ENCODE measurements around the gene JAKMIP2. TPM values are rescaled to one million over a fixed set of nuclear protein-coding genes. Genes with fewer than 3 reads are reported as not detected.
"Not testable (repeated sequence)": the region's sequence is repeated elsewhere in the genome, so short reads cannot be mapped to it uniquely, and the experiment has no call there.

The JAKMIP2 gene
- total RNA-seq, 1 donor from 2014 or later, result 1.3 TPM

DNA sequence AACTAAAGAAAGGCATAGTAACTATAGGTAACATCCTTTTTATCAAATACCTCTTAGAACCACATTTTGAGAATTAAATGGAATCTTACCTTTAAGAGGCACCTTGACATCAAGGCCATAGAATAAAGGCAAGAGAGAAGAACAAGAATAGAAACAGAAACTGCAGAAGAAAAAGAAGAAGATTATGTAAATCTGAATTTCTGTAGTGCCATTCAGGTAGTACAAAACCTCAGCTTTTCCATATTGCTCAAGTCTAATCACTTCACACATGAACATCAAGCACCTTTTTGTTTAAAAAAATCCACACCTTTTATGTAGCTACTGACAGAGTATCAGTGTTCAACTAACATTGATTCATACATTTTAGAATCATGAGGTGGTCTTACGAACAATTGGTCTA, 180.9 kb downstream of the JAKMIP2 start:
- no peak for DNase-seq (ENCODE audit: low spot score)

DNA sequence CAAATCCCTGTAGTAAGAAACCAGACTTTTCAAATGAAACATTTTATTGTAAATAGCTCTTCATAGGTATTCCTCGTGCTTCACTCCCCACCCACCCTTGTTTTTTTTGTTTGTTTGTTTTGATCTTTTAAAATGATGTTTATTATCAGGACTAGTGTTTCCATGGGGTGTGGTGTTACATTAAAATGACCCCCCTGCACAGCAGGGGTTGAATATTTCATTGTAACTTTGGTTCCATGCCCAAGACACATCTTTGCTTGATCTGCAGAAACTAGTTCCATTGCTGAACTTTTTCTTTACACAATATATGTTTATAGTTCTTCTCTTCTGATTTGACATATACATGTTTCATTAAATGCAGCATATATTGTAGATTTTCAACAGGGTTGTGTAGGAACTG, 191.4 kb downstream of the JAKMIP2 start:
- no peak for DNase-seq (ENCODE audit: low spot score)

DNA sequence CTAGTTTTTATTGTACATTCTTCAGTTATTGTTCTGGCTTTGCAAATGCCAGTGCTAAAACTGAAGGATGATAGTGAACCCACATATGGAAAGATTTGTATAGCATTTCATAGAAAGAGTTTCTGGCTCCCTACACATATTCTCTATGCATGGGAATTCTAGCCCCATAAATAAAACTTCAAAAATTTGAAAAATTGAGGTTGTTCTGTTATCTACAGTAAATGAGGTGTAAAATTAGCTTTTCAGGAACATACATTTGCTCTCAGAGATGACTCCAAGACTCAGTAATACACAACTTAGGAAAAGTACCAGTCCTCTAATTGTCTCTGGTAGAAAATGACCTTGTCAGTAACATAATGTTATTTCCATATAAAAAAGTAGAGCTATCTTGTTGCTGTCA, 192.4 kb downstream of the JAKMIP2 start:
- DNase-seq (ENCODE audit: low spot score), result no peak

DNA sequence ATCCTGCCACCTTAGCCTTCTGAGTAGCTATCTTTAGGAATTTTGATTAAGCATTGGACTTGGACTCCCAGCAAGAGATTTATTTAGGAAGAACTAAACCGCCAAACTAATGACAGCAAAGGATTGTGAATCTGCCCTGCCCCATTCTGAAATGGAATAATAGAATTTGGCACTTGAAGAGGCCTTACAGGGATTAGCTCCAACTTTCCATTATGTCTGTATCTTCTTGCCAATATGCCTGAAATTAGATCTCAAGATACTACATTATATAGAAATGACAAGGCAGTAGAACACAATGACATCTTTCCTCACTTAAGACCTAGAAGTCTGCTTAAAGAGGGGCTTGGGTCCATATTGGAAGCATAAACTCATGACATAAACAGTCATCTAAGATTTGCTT, 195.7 kb downstream of the JAKMIP2 start:
- no peak for DNase-seq (ENCODE audit: low spot score)

DNA sequence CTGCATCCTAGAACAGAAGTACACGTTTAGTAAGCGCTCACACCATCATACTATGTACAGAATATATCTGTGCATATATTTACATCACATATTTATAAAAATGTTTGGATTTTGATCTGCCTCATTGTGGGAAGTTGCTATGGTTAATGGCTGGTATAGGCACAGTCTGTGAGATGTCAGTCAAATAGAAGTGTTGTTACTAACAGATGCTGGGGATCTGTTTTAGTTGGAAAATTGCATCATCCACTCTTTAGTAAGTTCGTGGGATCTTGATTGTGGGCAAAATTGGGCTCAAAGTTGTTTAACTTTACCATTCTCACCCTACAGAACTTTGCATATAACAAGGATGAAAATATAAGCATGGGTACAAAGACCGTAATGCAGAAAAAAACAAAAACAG, 196.3 kb downstream of the JAKMIP2 start:
- no peak for DNase-seq (ENCODE audit: low spot score)

DNA sequence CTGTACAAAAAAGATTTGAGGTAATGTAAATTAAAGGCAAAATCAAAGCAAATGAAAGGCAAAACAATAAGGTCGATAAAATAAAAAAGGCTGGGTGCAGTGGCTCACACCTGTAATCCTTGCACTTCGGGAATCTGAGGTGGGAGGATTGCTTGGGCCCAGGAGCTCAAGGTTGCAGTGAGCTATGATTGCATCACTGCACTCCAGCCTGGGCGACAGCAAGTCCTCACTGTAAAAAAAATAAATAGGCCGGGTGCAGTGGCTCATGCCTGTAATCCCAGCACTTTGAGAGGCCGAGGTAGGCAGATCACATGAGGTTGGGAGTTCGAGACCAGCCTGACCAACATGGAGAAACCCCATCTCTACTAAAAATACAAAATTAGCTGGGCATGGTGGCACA, 200.3 kb downstream of the JAKMIP2 start:
- DNase-seq (ENCODE audit: low spot score), result not testable (repeated sequence)

DNA sequence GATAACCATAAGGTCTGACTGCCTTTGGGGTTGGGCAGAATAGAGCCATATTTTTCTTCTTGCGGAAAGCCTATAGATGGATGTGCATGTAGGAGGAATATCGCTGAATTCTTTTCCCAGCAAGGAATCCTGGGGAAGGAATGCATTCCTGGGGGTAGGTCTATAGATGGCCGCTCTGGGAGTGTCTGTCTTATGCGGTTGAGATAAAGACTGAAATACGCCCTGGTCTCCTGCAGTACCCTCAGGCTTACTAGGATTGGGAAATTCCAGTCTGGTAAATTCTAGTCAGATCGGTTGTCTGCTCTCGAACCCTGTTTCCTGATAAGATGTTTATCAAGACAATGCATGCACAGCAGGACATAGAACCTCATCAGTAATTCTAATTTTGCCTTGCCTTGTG, 202.1 kb downstream of the JAKMIP2 start:
- not testable (repeated sequence) for DNase-seq (ENCODE audit: low spot score)

DNA sequence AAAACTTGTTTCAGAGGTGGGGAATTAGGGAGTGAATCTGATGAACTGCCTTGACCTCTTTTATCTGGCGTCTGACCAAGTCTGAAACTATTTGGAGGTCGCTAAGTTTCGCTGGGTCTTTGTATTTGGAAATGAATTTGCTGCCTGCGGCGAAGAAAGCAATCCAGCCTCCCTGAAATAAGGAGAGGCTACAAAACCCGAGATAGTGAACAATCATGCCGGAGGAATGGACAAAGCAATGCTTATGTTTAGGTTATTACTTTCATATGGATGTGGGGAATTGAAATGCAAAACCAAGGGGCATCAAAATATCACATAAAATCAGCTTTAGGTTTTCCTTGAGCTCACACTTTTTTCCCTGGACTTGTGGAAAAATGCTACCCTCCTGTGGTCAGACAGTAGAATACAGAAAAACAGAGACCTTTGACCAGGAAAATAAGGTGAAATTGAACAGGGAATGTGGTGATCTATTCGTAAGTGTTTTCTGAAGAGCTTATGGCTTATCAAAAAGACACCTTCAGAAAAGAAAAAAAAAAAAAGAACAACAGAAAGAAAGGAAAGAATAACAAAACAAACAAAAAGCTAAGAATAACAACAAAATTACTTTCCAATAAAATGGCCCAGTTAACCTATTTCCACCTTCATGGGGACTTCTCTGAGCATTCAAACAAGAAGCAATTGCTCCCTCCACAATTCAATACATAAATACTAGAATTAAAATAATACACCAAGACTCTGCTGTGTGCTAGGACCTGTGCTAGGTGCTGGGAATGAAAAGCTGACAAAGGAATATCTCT, 204.1 kb downstream of the JAKMIP2 start:
- DNase-seq (ENCODE audit: low spot score), result no peak

DNA sequence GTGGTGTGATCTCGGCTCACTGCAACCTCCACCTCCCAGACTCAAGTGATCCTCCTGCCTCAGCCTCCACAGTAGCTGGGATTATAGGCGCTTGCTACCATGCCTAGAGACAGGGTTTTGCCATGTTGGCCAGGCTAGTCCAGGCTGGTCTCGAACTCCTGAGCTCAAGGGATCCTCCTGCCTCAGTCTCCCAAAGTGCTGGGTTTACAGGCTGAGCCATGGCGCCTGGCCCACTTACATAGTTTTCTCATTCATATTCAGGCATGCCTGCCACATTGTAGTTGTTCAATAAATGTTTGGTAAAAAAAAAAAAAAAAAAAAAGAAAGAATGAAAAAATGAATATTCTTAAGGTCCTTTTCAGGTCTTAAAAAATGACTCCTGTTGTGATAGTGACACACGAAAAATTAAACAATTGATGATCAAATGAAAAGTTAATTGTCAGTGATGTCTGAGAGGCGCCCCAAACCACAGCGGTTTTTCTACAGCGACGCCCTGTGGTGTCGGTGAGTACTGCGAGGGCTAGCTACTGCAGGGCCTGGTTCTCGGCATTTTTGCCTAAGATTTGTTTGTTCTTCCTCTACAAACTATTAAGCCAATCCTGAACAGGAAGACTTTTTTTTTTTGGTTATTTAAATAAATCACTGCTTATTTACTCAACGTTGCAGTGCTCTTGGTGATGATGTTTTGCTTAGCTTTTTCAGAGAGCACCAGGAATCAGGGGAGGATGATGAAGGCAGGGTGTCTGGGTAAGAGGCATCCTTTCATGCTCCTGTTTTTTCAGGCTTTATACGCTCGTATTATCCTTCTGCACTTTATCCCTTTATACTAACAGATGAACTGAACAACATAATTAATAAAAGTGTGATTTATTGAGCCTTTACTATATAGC, 205.6 kb downstream of the JAKMIP2 start:
- DNase-seq (ENCODE audit: low spot score), result peak; percentile 64

DNA sequence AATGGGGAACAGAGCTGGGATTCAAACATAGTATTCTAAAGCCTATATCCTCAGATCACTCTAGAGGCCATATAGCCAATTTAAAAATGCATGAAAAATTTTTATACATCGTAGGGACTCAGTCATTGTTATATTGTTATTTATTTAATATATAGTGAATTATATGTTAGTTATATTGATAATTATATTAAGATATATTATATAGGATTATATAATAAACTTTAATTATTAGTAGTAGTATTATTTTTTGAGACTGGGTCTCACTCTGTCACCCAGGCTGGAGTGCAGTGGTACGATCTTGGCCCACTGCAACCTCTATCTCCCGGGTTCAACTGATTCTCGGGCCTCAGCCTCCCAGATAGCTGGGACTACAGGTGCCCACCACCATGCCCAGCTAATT, 206.9 kb downstream of the JAKMIP2 start:
- no peak for DNase-seq (ENCODE audit: low spot score)

DNA sequence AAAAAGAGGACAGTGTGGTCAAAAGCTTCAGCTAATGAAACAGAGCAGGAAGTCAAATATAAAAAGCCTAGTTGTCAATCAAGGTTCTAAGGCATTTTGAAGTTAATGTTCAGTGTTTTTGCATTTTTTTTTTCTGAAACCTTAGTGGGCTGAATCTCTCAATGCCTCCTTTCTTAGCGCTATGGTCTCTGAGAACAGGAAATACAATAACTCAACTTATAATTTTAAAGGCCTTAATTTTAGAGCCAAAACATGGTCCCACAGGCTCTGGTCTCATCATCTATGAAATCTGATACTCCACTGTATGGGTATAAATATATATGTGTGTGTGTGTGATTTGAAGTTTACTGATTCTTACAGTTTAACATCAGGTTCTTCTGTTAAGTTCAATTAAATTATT, 209.3 kb downstream of the JAKMIP2 start:
- no peak for DNase-seq (ENCODE audit: low spot score)

DNA sequence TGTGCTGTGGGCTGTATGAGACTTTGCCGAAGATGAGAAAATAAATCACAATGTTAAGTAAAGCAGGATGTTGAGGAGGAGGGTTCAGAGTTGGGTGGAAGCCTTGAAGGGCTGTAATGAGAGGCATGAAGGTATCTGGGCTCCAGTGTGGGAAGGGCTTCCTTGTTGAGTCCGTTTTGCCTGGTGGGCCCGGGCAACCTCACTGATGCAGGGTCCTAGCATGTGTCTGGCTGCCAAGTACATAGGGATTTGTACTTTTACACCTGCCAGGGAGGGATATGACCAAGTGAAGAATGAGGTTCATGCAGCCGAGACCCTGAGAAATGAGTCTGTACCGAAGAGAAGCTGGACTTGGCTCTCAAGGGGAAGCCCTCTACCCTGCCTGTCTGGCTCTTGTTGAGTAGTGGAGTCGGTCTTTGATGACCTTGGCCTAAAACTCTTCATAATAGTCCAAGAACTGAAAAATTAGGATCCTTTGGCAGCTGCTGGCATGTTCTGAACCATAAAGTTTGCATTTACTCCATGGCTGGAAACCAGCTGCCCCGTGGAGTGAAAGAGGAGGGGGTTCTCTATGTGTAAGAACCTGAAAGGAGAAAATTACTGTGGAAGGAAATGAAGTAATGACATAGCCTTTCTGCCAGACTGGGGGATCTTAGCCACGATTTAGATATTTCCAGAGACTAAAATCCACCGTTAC, 213.7 kb downstream of the JAKMIP2 start:
- no peak for DNase-seq (ENCODE audit: low spot score)

DNA sequence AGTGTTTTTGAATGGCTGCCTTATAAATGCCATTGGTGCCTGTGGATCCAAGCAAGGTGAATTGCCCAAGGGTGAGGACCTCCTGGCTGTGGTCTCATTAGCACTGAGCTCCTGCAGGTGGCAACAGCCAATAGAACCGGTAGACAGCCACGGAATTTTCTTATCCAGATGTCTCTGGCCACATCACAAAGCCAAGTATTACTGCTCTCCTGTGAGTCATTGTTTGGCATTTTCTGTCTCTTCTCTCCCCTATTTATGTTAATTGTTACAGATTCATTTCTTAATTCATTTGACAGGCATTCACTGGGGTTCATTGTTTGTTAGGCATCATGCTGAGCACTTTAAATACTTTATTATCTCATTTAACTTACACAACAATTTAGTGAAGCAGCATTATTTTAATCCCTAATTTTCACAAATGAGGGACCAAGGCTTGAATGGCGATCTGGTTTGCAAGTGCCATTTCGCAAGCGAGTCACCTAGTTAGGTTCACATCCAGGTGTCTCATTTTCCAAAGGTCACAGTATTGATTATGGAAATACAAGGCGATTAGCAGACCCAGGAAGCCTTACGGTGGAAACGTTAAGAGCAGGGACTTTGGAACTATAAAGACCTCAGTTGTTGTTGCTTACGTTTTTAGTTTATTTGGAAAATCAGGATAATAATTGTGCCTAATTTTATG, 214.5 kb downstream of the JAKMIP2 start:
- DNase-seq (ENCODE audit: low spot score), result no peak

DNA sequence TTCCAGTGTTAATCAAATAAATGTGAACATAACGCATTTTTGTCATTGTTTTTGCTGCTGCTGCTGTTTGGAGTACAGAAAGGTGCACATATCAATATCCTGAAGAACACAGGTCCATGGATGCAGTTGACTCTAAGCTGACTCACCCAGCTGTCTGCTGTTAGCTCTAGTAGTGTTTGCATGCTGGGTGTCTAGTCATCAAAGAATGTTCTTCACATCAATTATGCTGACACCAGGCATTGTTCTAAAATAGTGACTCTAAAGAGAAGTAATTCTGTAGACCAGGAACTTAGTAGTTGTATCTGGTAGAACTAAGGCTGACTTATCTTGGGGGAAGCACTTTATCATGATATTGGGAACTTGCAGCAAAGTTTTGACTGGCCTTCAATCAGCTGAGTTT, 217.0 kb downstream of the JAKMIP2 start:
- no peak for DNase-seq (ENCODE audit: low spot score)

DNA sequence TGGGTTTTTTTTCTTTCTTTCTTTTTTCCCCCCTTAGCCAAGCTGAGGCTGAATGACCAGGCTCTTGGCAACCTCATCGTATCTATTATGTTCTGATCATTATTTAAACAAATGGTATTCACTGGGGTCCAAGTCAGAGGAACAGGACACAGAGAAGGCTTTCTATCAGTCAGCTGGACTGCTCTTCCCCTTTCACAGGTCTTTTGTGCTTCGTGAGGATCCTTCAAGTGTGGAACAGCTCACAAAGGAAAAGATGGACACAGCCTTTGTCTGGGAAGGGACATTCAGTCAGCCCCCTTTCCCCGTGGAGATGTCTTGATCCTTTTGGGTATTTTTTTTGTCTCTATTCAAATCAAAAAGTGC, 218.4 kb downstream of the JAKMIP2 start:
- DNase-seq (ENCODE audit: low spot score), result no peak

DNA sequence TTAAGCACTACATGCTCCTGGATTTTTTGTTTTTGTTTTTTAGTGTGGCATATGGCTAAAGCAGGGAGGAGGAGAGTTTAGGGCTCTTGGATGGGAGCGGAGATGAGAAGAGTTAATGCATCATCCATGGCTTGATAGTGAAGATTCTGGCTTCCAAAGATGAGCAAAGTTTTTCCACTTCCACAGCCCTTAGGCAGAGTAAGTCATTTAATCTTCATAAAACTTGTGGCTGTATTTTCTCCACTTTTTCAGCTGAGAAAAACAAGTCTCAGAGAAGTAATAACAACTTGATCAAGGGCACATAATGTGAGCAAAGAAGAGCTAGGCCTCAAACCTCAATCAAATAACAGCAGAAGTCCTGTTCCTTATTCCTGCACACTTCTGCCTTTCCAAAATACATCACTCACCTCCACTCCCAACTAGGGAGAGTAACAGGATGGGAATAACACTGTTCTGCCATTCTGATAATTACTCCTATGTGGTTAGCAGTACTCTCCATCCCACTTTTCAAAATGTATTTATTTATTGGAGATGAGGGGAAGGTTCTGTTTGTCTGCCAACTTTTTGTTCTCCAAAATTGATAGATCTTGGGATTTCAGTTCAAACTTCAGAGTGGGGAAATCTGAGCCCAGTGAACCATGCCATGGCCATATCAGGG, 218.9 kb downstream of the JAKMIP2 start:
- no peak for DNase-seq (ENCODE audit: low spot score)

DNA sequence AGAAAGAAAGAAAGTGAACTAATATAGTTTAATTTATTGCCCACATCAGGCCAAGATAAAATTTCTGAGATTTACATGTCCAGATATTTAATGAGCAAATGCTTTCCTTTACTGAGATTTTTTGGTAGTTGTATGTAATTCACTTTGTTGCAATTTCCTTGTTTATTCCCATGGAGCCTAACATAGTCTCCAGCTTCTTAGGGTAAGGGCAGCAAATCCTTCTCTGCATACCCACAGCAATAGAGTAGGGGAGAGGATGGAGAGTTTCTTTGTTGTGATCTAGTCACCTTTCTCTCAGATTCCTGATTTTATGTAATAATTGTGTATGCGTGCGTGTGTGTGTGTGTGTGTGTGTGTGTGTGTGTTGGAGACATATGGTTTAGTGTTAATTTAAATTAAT, 221.1 kb downstream of the JAKMIP2 start:
- DNase-seq (ENCODE audit: low spot score), result no peak

DNA sequence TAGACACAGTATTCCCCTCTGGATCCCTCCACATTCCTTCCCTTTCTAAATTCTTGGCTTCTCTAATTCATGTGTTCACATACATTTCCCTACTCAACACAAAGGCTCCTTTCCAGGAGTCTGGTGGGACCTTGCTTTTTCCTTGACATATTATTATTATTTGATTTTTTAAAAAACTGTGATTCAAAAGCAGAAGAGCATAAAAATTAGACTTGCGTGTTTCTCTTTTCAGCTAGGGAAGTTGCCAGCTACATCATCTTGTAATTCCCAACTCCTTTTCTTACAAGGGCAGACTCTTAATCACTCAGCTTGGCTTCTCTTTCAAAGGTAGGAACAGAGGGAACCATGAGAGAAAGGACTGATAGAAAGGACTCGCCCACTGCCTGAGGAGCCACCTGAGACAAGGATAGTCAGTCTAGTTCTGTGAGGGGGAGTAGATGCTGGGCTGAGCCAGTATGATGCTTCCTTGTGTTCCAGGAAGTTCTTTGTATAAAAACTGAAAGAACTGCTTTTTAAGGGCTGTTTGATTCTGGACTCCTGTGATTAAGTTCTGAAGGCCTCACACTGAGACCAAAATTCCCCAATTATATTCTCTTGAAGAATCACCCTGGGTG, 221.7 kb downstream of the JAKMIP2 start:
- no peak for DNase-seq (ENCODE audit: low spot score)

DNA sequence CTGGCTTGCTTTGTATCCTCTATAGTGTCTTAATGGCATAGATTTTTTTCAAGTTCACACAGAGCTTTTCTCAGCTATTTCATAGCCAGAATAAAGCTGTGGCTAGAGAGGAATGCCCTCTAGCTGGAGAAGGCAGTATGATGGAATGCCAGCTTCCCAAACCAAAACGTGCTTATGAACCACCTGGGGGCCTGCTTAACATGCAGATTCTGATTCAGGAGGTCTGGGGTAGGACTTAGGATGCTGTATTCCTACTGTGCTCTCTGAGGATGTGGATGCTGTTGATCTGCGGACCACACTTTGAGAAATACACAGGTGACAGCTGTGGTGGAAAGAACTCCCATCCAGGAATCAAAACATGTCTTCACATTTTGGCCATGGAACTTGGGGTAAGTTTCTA, 222.8 kb downstream of the JAKMIP2 start:
- no peak for DNase-seq (ENCODE audit: low spot score)

DNA sequence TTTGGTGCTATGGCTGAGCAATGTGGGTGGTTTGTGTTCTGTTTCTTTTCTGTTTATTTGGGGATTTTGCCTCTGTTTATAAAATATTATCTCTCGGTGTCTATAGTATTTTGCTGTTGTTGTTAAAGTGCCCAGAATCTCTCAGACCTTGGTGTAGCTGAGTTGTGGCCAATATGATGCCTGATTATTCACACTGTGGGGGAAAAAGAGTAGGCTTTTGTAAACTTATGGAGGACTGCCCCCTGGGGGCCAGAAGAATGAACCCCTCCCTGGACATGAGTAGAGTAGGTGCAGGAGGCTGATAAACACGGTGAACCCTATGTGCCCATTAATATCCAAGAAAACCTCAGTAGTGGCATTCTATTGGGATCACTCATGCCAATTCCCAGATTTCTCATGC, 223.7 kb downstream of the JAKMIP2 start:
- DNase-seq (ENCODE audit: low spot score), result peak; percentile 68
